K562 (cell line): ENCODE data around the gene PRKCB. TPM values are rescaled to one million over a fixed set of nuclear protein-coding genes. Genes with fewer than 3 reads are reported as not detected.

Experiments used
- ATAC-seq: fragments of 200-7000 bp; cut with Tn5 transposase; 3 replicates; pipeline ENCODE4 v1.9.1; 2020; ENCODE audit warnings: moderate library complexity
- BruUV-seq: library from RNA; stranded (reverse); fragments of 400-500 nt; replicated peaks from 2 replicates; lab custom pipeline; 2021; lab: Mats Ljungman, UMichigan
- CTCF ChIA-PET: fragments of 300-600 bp; formaldehyde crosslinking; extraction: SDS; loops from one replicate; lab custom pipeline; 2021; ENCODE audit warnings: low intra/inter-chr PET ratio; lab: Yijun Ruan, JAX
- POLR2A ChIA-PET: fragments of 300-600, 350-650 bp; sonication (Branson Sonifier 250); formaldehyde crosslinking; extraction: SDS; loops from one replicate; lab custom pipeline; 2021; ENCODE audit warnings: antibody characterized with exemption, inconsistent platforms; lab: Yijun Ruan, JAX
- DNase-seq, 4 experiments: peaks; one replicate each; pipeline versions ENCODE4 v3.0.0 to v3.0.0-alpha.2; 2011 to 2018; ENCODE audit warnings: low spot score in 3 of 4, mixed read lengths in 3 of 4; ENCODE audit errors: extremely low read depth in 1 of 4
- FAIRE-seq: peaks from 2 replicates; lab custom pipeline; 2011; peaks lifted over from hg19 to GRCh38; lab: Jason Lieb, UNC
- H2AFZ ChIP-seq: 2 replicates; pipeline ENCODE4 v1.6.0; 2011; ENCODE audit warnings: low read depth, low read length, control low read depth, inconsistent platforms
- H3K27ac ChIP-seq: fragments of 200-600 bp; 3 replicates; pipeline ENCODE4 v1.8.0; 2011; ENCODE audit warnings: low read depth, mild to moderate bottlenecking, control low read depth, inconsistent platforms, low read length, moderate library complexity, mixed read lengths; ENCODE audit errors: extremely low read depth
- H3K27me3 ChIP-seq, 2 experiments: fragments of 300-600 bp in 1 of 2; 2 replicates in 1 of 2; 3 replicates in 1 of 2; pipeline versions ENCODE4 v1.6.0 to v1.8.0; 2011; ENCODE audit warnings: inconsistent platforms in 2 of 2, low read length in 2 of 2, mild to moderate bottlenecking in 1 of 2, mixed read lengths in 1 of 2, moderate library complexity in 1 of 2; ENCODE audit not compliant: control insufficient read depth in 2 of 2, insufficient read depth in 2 of 2
- H3K36me3 ChIP-seq: fragments of 300-600 bp; 3 replicates; pipeline ENCODE4 v1.8.0; 2011; ENCODE audit warnings: mild to moderate bottlenecking, low read length, inconsistent platforms; ENCODE audit not compliant: control insufficient read depth, insufficient read depth
- H3K4me1 ChIP-seq, 2 experiments: fragments of 200-600 bp in 1 of 2; replicated peaks in 1 of 2; 2 replicates in 1 of 2; 3 replicates in 1 of 2; pipeline versions ENCODE4 v1.5.1 to v1.8.0; 2011; ENCODE audit warnings: inconsistent platforms in 2 of 2, low read length in 2 of 2, mild to moderate bottlenecking in 1 of 2, mixed read lengths in 1 of 2, moderate library complexity in 1 of 2; ENCODE audit not compliant: control insufficient read depth in 2 of 2, insufficient read depth in 2 of 2
- H3K4me2 ChIP-seq: 2 replicates; pipeline ENCODE4 v1.6.1; 2011; ENCODE audit warnings: low read length, control low read depth, inconsistent platforms, mixed read lengths; ENCODE audit not compliant: insufficient read depth
- H3K4me3 ChIP-seq: fragments of 200-600 bp; sonication (generic), shearing (Covaris generic); 2 replicates; pipeline ENCODE4 v1.5.1; 2016; ENCODE audit warnings: control low read depth, inconsistent platforms
- H3K79me2 ChIP-seq: fragments of 200-600 bp; 3 replicates; pipeline ENCODE4 v1.8.0; 2011; ENCODE audit warnings: low read length, inconsistent platforms; ENCODE audit not compliant: control insufficient read depth, insufficient read depth
- H3K9ac ChIP-seq, 2 experiments: 2 replicates each; pipeline versions ENCODE4 v1.6.0 to v1.6.1; 2011; ENCODE audit warnings: low read depth in 2 of 2, low read length in 2 of 2, control low read depth in 1 of 2, inconsistent platforms in 1 of 2, mild to moderate bottlenecking in 1 of 2, mixed read lengths in 1 of 2; ENCODE audit not compliant: insufficient read depth in 1 of 2
- H3K9me1 ChIP-seq: one replicate; pipeline ENCODE4 v1.6.0; 2011; ENCODE audit warnings: inconsistent platforms, mild to moderate bottlenecking, low read length, moderate library complexity; ENCODE audit not compliant: control insufficient read depth, insufficient read depth
- H3K9me3 ChIP-seq: replicated peaks from 2 replicates; pipeline ENCODE4 v1.5.1; 2011; ENCODE audit warnings: low read depth, low read length, inconsistent platforms; ENCODE audit not compliant: control insufficient read depth, insufficient read depth
- H4K20me1 ChIP-seq: replicated peaks from 2 replicates; pipeline ENCODE4 v1.6.1; 2011; ENCODE audit warnings: low read length, inconsistent platforms, mixed read lengths; ENCODE audit not compliant: control insufficient read depth, insufficient read depth
- BRCA1 ChIP-seq, 2 experiments: fragments of 450-650 bp in 1 of 2; sonication (generic) in 1 of 2; formaldehyde crosslinking in 1 of 2; IDR thresholded peaks; 2 replicates each; pipeline versions ENCODE4 v1.5.0 to v1.6.1; 2017 to 2020; ENCODE audit warnings: mild to moderate bottlenecking in 1 of 2, missing genetic modification reagents in 1 of 2
- DPF2 ChIP-seq: fragments of 450-650 bp; IDR thresholded peaks from 2 replicates; pipeline ENCODE4 v1.6.1; 2016
- FOXJ2 ChIP-seq: fragments of 200-800 bp; sonication (Bioruptor generic); IDR thresholded peaks from 2 replicates; pipeline ENCODE4 v1.6.1; 2016; ENCODE audit warnings: missing genetic modification characterization, missing compliant biosample characterization
- GABPB1 ChIP-seq: sonication (generic); formaldehyde crosslinking; IDR thresholded peaks from 2 replicates; pipeline ENCODE4 v1.8.0; 2022; ENCODE audit warnings: mild to moderate bottlenecking, missing genetic modification reagents
- GTF2E2 ChIP-seq: fragments of 200-800 bp; sonication (Bioruptor generic); IDR thresholded peaks from 2 replicates; pipeline ENCODE4 v1.6.1; 2016; ENCODE audit warnings: missing genetic modification characterization, missing compliant biosample characterization
- HDGF ChIP-seq: fragments of 450-650 bp; IDR thresholded peaks from 2 replicates; pipeline ENCODE4 v1.6.1; 2016
- ILF3 ChIP-seq: fragments of 450-650 bp; IDR thresholded peaks from 2 replicates; pipeline ENCODE4 v1.6.1; 2018; ENCODE audit warnings: antibody characterized with exemption, mild to moderate bottlenecking, moderate library complexity, borderline replicate concordance
- KDM5B ChIP-seq: fragments of 200-600 bp; sonication (generic); IDR thresholded peaks from 2 replicates; pipeline ENCODE4 v1.6.1; 2012; ENCODE audit warnings: low read depth, mild to moderate bottlenecking, moderate library complexity, low read length, control low read depth, inconsistent platforms; ENCODE audit not compliant: insufficient replicate concordance
- OTX1 ChIP-seq: fragments of 450-650 bp; formaldehyde crosslinking; IDR thresholded peaks from 2 replicates; pipeline ENCODE4 v1.4.0; 2022; ENCODE audit warnings: mild to moderate bottlenecking
- RAD21 ChIP-seq, 2 experiments: fragments of 250-450 bp in 1 of 2; fragments of 450-650 bp in 1 of 2; sonication (Bioruptor Pico) in 1 of 2; formaldehyde crosslinking in 1 of 2; IDR thresholded peaks in 1 of 2; conservative IDR thresholded peaks in 1 of 2; 2 replicates each; pipeline versions ENCODE4 v1.4.0 to v1.8.0; 2020 to 2022; ENCODE audit warnings: mild to moderate bottlenecking in 2 of 2, moderate library complexity in 1 of 2
- STAG1 ChIP-seq: sonication (generic); formaldehyde crosslinking; IDR thresholded peaks from 2 replicates; pipeline ENCODE4 v1.5.0; 2020; ENCODE audit warnings: missing genetic modification reagents, borderline replicate concordance
- TARDBP ChIP-seq: fragments of 450-650 bp; IDR thresholded peaks from 2 replicates; pipeline ENCODE4 v1.6.1; 2016
- U2AF2 ChIP-seq: fragments of 200-400 bp; formaldehyde crosslinking; optimal IDR thresholded peaks from 2 replicates; pipeline ENCODE3; 2017; ENCODE audit warnings: low read depth, mild to moderate bottlenecking, low read length
- ZNF23 ChIP-seq: fragments of 250-450 bp; sonication (Bioruptor Pico); IDR thresholded peaks from 2 replicates; pipeline ENCODE4 v1.4.0; 2020; ENCODE audit warnings: mild to moderate bottlenecking
- ZNF384 ChIP-seq: IDR thresholded peaks from 2 replicates; pipeline ENCODE4 v1.6.1; 2012; ENCODE audit warnings: low read depth, low read length, improper control_type of control experiment
- ZNF583 ChIP-seq: fragments of 250-450 bp; sonication (Bioruptor Pico); IDR thresholded peaks from 2 replicates; pipeline ENCODE4 v1.4.0; 2020
- ZNF76 ChIP-seq: fragments of 250-450 bp; sonication (Bioruptor Pico); IDR thresholded peaks from 2 replicates; pipeline ENCODE4 v1.4.0; 2020; ENCODE audit warnings: mild to moderate bottlenecking, moderate library complexity, borderline replicate concordance
- WGBS: fragments of 100-300 bp; shearing (Covaris generic); methylation state at CpG from one replicate; pipeline ENCODE4 v1.1.6; 2016; ENCODE audit warnings: low coverage, mixed read lengths; ENCODE audit not compliant: insufficient coverage; ENCODE audit errors: missing lambda C conversion rate; 5-methylcytosine and 5-hydroxymethylcytosine counted together
- in situ Hi-C: fragments of 300-500 bp; cut with MboI; formaldehyde crosslinking; loops from 4 replicates; pipeline ENCODE4 v1.15.0; 2018; ENCODE audit warnings: inconsistent platforms, mixed read lengths
- intact Hi-C: fragments of 100-400 bp; cut with micrococcal nuclease; formaldehyde crosslinking; loops from 2 replicates; pipeline ENCODE4 v1.14.2; 2022
- polyA plus RNA-seq, 8 experiments: library from polyadenylated mRNA; depleted of rRNA in 4 of 8; stranded (reverse) in 5 of 8; unstranded in 3 of 8; fragments of >200 nt; fragmentation: Nextera tagmentation in 2 of 8; fragmentation: Illumina TruSeq in 1 of 8; extraction: Ambion mirVana in 2 of 8; extraction: Trizol in 1 of 8; gene quantifications; 2 replicates each; pipeline versions ENCODE4 v1.2.1 to v1.2.3, GENCODE V29; 2011 to 2014; ENCODE audit warnings: inconsistent platforms in 1 of 8, missing spikeins in 1 of 8
- total RNA-seq, 7 experiments: library from RNA; depleted of rRNA in 6 of 7; stranded (reverse); fragments of >200 nt in 6 of 7; fragmentation: Illumina TruSeq in 2 of 7; extraction: Trizol in 2 of 7; gene quantifications; 2 replicates each; pipeline versions ENCODE4 v1.2.1 to v1.2.3, GENCODE V29; 2011 to 2021; ENCODE audit warnings: low replicate concordance in 1 of 7
- TF ChIP-seq, protein P1 (sequence below): fragments of 250-450 bp; sonication (Bioruptor Pico); IDR thresholded peaks from 2 replicates; pipeline ENCODE4 v1.8.0; 2021; ENCODE audit warnings: moderate library complexity, mild to moderate bottlenecking, inconsistent platforms
- TF ChIP-seq, protein P2 (sequence below): fragments of 250-450 bp; sonication (Bioruptor Pico); IDR thresholded peaks from 2 replicates; pipeline ENCODE4 v1.9.0; 2021; ENCODE audit warnings: mild to moderate bottlenecking, inconsistent platforms

Gene PRKCB
- total and polyA plus RNA-seq, 9 of the 15 experiments (the other 6 are each of a cell fraction or from before 2014, with no cell fraction given) = 49.9 to 276 (median 148) TPM

DNA sequence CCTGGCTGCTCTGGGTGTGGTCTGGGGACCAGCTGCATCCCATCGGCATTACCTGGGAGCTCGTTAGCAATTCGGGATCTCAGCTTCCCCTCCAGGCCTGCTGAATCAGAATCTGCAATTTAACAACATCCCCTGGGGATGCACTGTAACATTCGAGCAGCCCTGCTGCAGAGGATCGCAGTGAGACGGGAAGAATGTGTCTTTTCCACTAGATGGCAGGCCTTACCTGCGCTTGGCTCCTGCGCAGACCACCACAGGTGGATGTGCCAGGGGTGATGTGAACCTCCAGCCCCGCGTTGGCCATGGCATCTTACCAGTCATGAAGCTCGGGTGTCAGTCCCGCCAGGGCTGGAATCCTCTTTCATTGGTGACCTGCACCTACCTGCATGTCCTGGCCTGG lies 209.9 kb downstream of the PRKCB start:
- Histone ChIP-seq H2AFZ (no peak overlapping the region), H3K27ac (no peak overlapping the region), H3K9me3 (no peaks in the 10 kb centered on the region), H3K36me3 (peaks cover 85% of the 10 kb centered on the region), H3K4me2 (no peak overlapping the region), H3K9ac (0 out of 4 replicates have a peak overlapping the region, but pooled peaks of 1 of the 2 experiments have one; percentile 31), H3K79me2 (peaks cover 11% of the 10 kb centered on the region; the same call in 1 of the 3 replicates), H4K20me1 (no peaks in the 10 kb centered on the region), H3K4me1 (no peaks in the 10 kb centered on the region), H3K4me3 (no peak overlapping the region), H3K9me1 (no peaks in the 10 kb centered on the region), H3K27me3 (no peaks in the 10 kb centered on the region)
- DNase-seq = no peak
- WGBS = 92% methylated on average over 12 of the region's 12 CpGs
- ATAC-seq = no peak
- intact Hi-C loops (no loop called here), in situ Hi-C loops (no loop called here)
- FAIRE-seq = no peak
- no TSS peak for BruUV-seq
- ChIA-PET CTCF (interaction anchor here (1.2 kb wide), 1 partner anchor 210 kb away, joined by 3 read pairs; the partner anchor contains the start of gene CACNG3), POLR2A (interaction anchor here (0.6 kb wide), 1 partner anchor 17 kb away, joined by 3 read pairs; no protein-coding TSS in a partner anchor)
- TF ChIP-seq OTX1 (CRISPR knock-in tag) = no peak
- TF ChIP-seq, protein P1, sequence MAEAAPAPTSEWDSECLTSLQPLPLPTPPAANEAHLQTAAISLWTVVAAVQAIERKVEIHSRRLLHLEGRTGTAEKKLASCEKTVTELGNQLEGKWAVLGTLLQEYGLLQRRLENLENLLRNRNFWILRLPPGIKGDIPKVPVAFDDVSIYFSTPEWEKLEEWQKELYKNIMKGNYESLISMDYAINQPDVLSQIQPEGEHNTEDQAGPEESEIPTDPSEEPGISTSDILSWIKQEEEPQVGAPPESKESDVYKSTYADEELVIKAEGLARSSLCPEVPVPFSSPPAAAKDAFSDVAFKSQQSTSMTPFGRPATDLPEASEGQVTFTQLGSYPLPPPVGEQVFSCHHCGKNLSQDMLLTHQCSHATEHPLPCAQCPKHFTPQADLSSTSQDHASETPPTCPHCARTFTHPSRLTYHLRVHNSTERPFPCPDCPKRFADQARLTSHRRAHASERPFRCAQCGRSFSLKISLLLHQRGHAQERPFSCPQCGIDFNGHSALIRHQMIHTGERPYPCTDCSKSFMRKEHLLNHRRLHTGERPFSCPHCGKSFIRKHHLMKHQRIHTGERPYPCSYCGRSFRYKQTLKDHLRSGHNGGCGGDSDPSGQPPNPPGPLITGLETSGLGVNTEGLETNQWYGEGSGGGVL (CRISPR knock-in tag) = no peak
- TF ChIP-seq DPF2 = no peak
- no peak for TF ChIP-seq GABPB1
- TF ChIP-seq U2AF2 = no peak
- TF ChIP-seq ZNF384 = no peak
- TF ChIP-seq, protein P2, sequence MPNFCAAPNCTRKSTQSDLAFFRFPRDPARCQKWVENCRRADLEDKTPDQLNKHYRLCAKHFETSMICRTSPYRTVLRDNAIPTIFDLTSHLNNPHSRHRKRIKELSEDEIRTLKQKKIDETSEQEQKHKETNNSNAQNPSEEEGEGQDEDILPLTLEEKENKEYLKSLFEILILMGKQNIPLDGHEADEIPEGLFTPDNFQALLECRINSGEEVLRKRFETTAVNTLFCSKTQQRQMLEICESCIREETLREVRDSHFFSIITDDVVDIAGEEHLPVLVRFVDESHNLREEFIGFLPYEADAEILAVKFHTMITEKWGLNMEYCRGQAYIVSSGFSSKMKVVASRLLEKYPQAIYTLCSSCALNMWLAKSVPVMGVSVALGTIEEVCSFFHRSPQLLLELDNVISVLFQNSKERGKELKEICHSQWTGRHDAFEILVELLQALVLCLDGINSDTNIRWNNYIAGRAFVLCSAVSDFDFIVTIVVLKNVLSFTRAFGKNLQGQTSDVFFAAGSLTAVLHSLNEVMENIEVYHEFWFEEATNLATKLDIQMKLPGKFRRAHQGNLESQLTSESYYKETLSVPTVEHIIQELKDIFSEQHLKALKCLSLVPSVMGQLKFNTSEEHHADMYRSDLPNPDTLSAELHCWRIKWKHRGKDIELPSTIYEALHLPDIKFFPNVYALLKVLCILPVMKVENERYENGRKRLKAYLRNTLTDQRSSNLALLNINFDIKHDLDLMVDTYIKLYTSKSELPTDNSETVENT (CRISPR knock-in tag) = no peak
- no peak for TF ChIP-seq ZNF583 (CRISPR knock-in tag)
- TF ChIP-seq FOXJ2 (tag) = no peak
- TF ChIP-seq ILF3 = no peak
- TF ChIP-seq RAD21 (CRISPR knock-in tag; conservative IDR thresholded peaks at IDR 0.05 in 1 of 2, IDR thresholded peaks at IDR 0.05 in 1 of 2) = peak in 1 of 2 experiments; percentile 40; a peak in 3 of 4 replicates
- peak; percentile 48; the same call in 1 of the 2 replicates for TF ChIP-seq STAG1 (CRISPR knock-in tag)
- TF ChIP-seq ZNF76 (CRISPR knock-in tag) = no peak
- no peak for TF ChIP-seq TARDBP
- no peak for TF ChIP-seq HDGF
- no peak for TF ChIP-seq BRCA1 (IDR thresholded peaks at IDR 0.05)
- no peak for TF ChIP-seq BRCA1 (CRISPR knock-in tag; IDR thresholded peaks at IDR 0.05)
- TF ChIP-seq GTF2E2 (tag) = no peak
- no peak for TF ChIP-seq KDM5B
- TF ChIP-seq ZNF23 = no peak
